Measurements from ENCODE around the gene CUX1.

GRCh38 chr7:101779267-101779666, 38.2 kb upstream of the CUX1 start:
- no peak for TF ChIP-seq POLR2A (IDR thresholded peaks at IDR 0.05)
- no peak for TF ChIP-seq CTCF (IDR thresholded peaks at IDR 0.05)
